Measurements from ENCODE around the gene GPATCH2. TPM values are rescaled to one million over a fixed set of nuclear protein-coding genes. Genes with fewer than 3 reads are reported as not detected.

GPATCH2 gene
- total RNA-seq: 10.4 and 12.9 TPM in 2 replicates

DNA sequence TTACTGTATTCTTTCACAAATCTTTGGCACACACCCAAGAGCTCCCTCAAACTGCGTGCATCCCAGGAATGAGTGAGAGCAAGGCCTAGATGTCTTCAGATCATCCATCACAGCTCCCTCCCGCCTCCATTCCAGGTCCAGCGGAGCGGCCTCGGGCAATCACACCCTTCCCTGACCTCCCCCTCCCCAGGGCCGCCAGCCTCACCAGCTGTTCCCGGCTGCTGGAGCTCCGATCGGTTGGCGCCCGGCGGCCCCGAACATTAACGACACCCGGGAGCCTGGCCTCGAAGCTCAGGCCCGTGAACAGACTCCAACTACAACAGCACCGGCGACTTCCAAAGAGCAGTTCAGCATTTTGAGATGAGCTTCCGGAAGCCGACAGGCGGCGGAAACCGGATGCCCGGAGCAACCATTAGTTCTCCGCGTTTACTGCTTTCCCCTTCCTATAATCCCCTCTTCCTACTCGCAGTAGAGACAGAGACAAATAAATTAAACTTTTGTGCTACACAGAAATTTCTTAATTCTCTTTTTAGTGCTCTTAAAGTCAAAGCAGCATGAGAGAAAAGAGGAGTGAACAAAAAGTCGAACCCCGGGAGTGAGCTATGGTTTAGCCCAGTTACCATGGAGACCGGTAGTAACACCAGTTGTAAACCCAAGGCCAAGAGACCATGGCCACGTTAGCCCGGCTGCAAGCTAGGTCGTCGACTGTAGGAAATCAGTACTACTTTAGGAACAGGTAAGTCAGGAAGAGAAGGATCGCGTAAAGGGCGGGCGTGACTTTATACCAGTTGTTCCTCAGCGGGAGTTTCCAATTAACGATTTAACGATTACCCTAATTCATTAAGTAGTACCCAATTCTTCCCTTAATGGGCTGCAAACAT, at the start of gene GPATCH2, which contains the start of gene SPATA17:
Gene GPATCH2 (minus strand): TSS at position 380 of the 881 bp plus-strand sequence. CDS start 119 bp downstream, at position 261.
Gene SPATA17 (plus strand): TSS at position 634 of the 881 bp plus-strand sequence. CDS start 35 bp downstream, at position 669.
- peak; percentile 75 for DNase-seq (ENCODE audit: low spot score)
- Mint-ChIP-seq H3K9me3 (no peaks in the 10 kb centered on the region), H3K4me3 (peak within 1 kb of the TSS; percentile 96), H3K36me3 (ENCODE audit: low read depth) (peaks cover 2% of the 10 kb centered on the region), H3K27me3 (ENCODE audit: insufficient read depth) (peaks cover 13% of the 10 kb centered on the region), H3K27ac (peak within 1 kb of the TSS; percentile 99), H3K4me1 (ENCODE audit: low read depth) (peaks cover 39% of the 10 kb centered on the region)
- intact Hi-C loops (cut with micrococcal nuclease): loop anchor here (1.0 to 2.0 kb wide), 3 partner anchors 10 to 654 kb away; partner anchors contain the start of gene RRP15

DNA sequence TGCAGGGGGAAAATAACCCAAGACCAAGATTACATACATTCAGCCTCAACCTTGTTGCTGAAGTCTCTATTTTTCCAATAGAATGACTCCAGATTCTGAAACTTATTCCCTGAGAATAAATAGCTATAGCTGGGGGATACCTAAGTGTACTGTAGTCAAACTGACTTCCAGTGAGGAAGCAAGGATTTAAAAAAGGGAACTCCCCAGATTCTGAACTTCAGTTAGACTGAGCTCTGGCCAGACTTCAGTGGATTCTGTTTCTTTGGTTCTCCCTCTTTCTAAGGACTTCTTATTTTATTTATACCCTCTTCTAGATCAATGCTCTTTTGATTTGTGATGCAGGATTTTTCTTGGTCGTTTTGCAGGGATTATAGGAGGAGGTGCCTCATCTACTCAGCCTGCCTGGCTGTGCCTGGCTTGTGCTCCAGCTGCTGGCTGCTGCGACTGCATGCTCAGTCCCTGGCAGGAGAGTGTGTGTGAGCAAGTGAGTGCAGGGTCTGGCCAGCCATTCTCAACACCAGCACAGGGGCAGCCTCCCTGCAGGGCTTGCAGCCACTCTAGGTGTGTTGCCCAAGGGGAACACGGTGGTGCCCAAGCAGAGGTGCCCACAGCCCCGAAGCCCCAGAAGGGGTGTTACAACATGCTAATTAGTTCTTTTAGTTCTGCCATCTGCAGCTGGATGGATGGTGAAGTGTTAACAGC, 43.3 kb upstream of the GPATCH2 start:
- Mint-ChIP-seq H3K36me3 (ENCODE audit: low read depth) (no peaks in the 10 kb centered on the region), H3K4me3 (no peak overlapping the region), H3K27ac (no peak overlapping the region), H3K27me3 (ENCODE audit: insufficient read depth) (peaks cover 2% of the 10 kb centered on the region), H3K9me3 (no peaks in the 10 kb centered on the region), H3K4me1 (ENCODE audit: low read depth) (no peaks in the 10 kb centered on the region)
- intact Hi-C loops (cut with micrococcal nuclease): no loop called here
- DNase-seq (ENCODE audit: low spot score): no peak

DNA sequence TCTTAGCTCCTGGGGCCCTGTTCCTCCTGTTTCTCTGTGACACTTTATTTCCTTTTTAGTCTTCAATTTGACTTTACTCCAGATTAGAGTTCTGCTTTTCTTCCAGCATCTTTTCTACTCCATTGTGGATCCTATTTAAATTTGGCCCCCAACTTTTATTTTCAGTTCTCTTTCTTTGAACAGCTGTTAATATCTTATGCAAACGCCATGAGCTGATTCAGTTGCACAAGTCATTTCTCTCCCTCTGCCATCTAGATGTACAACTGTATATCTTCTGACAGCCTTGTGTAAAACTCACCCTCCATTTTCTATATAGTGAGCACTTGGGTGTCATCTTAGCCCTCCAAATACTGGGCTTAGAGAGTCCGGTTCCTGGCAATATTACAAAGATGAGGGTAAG, 42.5 kb upstream of the GPATCH2 start:
- no peak overlapping the region for H3K4me3 Mint-ChIP-seq
- H3K9me3 Mint-ChIP-seq: no peaks in the 10 kb centered on the region
- no peaks in the 10 kb centered on the region for H3K4me1 Mint-ChIP-seq (ENCODE audit: low read depth)
- H3K27me3 Mint-ChIP-seq (ENCODE audit: insufficient read depth): peaks cover 2% of the 10 kb centered on the region
- intact Hi-C loops (cut with micrococcal nuclease): no loop called here
- DNase-seq (ENCODE audit: low spot score): no peak
- no peak overlapping the region for H3K27ac Mint-ChIP-seq
- H3K36me3 Mint-ChIP-seq (ENCODE audit: low read depth): no peaks in the 10 kb centered on the region

DNA sequence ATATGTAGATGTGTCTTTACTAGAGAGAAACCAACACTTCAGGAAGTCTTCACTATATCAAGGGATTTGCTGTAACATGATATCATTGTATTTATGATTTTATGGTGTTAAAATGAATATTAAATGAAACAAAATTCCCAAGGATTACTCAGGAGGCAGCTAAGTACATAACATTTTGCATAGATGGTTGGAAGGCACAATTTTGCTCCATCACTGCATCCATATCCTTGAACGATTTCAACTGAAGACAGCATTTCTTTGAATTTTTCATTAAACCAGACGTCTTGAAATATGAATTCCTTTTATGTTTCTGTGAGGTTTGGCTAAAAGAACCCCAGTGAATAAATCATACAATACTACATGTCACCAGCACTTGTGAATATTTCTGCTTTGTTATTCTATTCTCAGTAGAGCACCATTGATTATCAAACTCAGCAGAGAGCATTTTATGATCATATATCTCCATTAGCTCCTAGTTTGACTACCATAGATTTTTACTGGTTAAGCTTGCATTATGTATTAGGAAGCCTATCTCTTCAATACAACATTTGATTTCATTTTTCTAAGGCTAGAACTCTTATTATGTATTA, 37.6 kb upstream of the GPATCH2 start:
- intact Hi-C loops (cut with micrococcal nuclease): no loop called here
- H3K36me3 Mint-ChIP-seq (ENCODE audit: low read depth): no peaks in the 10 kb centered on the region
- H3K4me1 Mint-ChIP-seq (ENCODE audit: low read depth): no peaks in the 10 kb centered on the region
- no peaks in the 10 kb centered on the region for H3K9me3 Mint-ChIP-seq
- H3K27me3 Mint-ChIP-seq (ENCODE audit: insufficient read depth): peaks cover 2% of the 10 kb centered on the region
- no peak overlapping the region for H3K4me3 Mint-ChIP-seq
- H3K27ac Mint-ChIP-seq: no peak overlapping the region
- no peak for DNase-seq (ENCODE audit: low spot score)

DNA sequence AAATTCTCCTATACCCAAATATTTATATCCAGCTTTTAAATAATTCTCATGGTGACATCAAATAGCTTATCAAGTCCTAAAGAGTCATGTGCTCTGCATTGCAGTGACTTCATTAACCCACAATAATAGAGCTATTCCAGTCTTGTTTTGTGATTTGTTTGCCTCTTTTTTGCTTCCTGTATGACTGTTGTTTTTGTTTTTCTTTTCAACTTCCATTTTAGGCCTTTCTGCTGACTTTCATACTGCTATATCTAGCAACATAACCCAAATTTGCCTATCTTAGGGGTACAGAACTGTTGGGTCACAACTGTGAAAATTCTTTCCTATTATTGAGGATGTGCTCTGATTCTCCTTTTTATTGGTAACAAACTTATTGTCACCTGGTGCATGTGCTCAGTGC, 30.5 kb upstream of the GPATCH2 start:
- no peak overlapping the region for H3K27ac Mint-ChIP-seq
- intact Hi-C loops (cut with micrococcal nuclease): no loop called here
- H3K36me3 Mint-ChIP-seq (ENCODE audit: low read depth): no peaks in the 10 kb centered on the region
- no peaks in the 10 kb centered on the region for H3K27me3 Mint-ChIP-seq (ENCODE audit: insufficient read depth)
- H3K4me1 Mint-ChIP-seq (ENCODE audit: low read depth): no peaks in the 10 kb centered on the region
- no peak overlapping the region for H3K4me3 Mint-ChIP-seq
- H3K9me3 Mint-ChIP-seq: no peaks in the 10 kb centered on the region
- no peak for DNase-seq (ENCODE audit: low spot score)

DNA sequence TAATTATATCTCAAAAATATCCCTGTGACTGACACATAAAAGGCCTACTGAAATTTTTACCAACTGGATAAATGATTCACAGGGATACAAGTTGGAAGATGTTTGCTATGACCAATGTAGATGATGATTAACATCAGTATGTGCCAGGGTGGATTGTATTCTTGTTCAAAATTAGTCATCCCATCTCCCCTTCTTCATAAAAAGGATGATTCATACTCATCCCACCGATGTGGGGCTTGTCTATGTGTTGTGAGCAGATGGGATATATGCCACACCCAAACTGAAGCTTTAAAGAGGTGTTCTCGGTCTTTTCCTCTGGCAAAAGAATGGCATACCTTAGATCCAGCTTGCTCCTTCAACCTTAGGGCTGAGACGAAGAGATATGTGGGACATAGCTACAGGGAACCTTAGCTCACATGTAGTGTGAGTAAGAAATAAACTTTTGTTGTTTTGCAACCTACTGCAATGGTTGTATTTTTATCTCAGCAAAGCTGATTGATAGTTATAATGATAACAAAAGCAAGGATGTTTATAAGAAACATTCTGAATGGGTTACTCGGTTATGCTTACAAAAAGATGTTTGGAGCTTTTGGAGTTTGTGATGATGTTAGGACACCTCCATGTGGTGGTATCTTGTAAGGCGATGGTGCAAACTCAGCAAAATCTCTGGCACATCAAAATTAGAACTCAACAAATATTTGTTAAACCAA, 29.6 kb upstream of the GPATCH2 start:
- no peak for DNase-seq (ENCODE audit: low spot score)
- Mint-ChIP-seq H3K9me3 (no peaks in the 10 kb centered on the region), H3K36me3 (ENCODE audit: low read depth) (no peaks in the 10 kb centered on the region), H3K4me3 (no peak overlapping the region), H3K27ac (no peak overlapping the region), H3K4me1 (ENCODE audit: low read depth) (no peaks in the 10 kb centered on the region), H3K27me3 (ENCODE audit: insufficient read depth) (no peaks in the 10 kb centered on the region)
- intact Hi-C loops (cut with micrococcal nuclease): no loop called here

DNA sequence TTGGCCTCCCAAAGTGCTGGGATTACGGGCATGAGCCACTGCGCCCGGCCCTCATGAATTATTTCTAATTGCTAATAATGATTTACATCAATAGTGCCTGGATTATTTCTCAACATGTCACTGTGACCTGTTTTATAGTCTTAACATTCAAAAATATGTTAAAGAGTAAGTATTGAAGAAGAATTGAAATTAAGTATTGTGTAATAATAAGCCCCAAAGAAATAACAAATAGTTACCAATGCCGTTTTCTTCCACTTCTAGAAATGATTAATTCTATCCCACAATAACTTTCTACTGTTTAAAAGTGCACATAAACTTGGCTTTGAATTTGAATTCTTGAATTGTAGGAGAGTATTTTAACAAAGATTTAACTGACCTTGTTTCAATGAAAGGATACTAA, 19.8 kb upstream of the GPATCH2 start:
- intact Hi-C loops (cut with micrococcal nuclease): no loop called here
- H3K9me3 Mint-ChIP-seq: no peaks in the 10 kb centered on the region

GRCh38 chr1:217647791-217648190, 16.9 kb upstream of the GPATCH2 start:
- intact Hi-C loops (cut with micrococcal nuclease): no loop called here
- H3K27ac Mint-ChIP-seq: no peak overlapping the region
- H3K4me3 Mint-ChIP-seq: no peak overlapping the region
- H3K9me3 Mint-ChIP-seq: no peaks in the 10 kb centered on the region
- no peaks in the 10 kb centered on the region for H3K4me1 Mint-ChIP-seq (ENCODE audit: low read depth)
- DNase-seq (ENCODE audit: low spot score): no peak
- H3K27me3 Mint-ChIP-seq (ENCODE audit: insufficient read depth): peaks cover 5% of the 10 kb centered on the region
- H3K36me3 Mint-ChIP-seq (ENCODE audit: low read depth): no peaks in the 10 kb centered on the region

More for the DNA sequence above, 19.8 kb upstream of the GPATCH2 start:
- H3K27me3 Mint-ChIP-seq (ENCODE audit: insufficient read depth): no peaks in the 10 kb centered on the region
- no peaks in the 10 kb centered on the region for H3K4me1 Mint-ChIP-seq (ENCODE audit: low read depth)
- DNase-seq (ENCODE audit: low spot score): no peak
- H3K27ac Mint-ChIP-seq: no peak overlapping the region
- no peak overlapping the region for H3K4me3 Mint-ChIP-seq
- H3K36me3 Mint-ChIP-seq (ENCODE audit: low read depth): no peaks in the 10 kb centered on the region

GRCh38 chr1:217642455-217642854, 11.6 kb upstream of the GPATCH2 start:
- Mint-ChIP-seq H3K36me3 (ENCODE audit: low read depth) (no peaks in the 10 kb centered on the region), H3K9me3 (no peaks in the 10 kb centered on the region), H3K4me1 (ENCODE audit: low read depth) (no peaks in the 10 kb centered on the region), H3K27me3 (ENCODE audit: insufficient read depth) (peaks cover 5% of the 10 kb centered on the region), H3K27ac (no peak overlapping the region), H3K4me3 (no peak overlapping the region)
- no peak for DNase-seq (ENCODE audit: low spot score)
- intact Hi-C loops (cut with micrococcal nuclease): no loop called here

GRCh38 chr1:217627431-217627830, 3.5 kb downstream of the GPATCH2 start:
- no peaks in the 10 kb centered on the region for H3K9me3 Mint-ChIP-seq
- H3K4me1 Mint-ChIP-seq (ENCODE audit: low read depth): peaks cover 39% of the 10 kb centered on the region
- peaks cover 3% of the 10 kb centered on the region for H3K27me3 Mint-ChIP-seq (ENCODE audit: insufficient read depth)
- no peak overlapping the region for H3K4me3 Mint-ChIP-seq
- intact Hi-C loops (cut with micrococcal nuclease): loop anchor here (10.0 kb wide), 1 partner anchor 1547 kb away; the partner anchor contains the start of gene LYPLAL1
- H3K27ac Mint-ChIP-seq: no peak overlapping the region
- no peak for DNase-seq (ENCODE audit: low spot score)
- H3K36me3 Mint-ChIP-seq (ENCODE audit: low read depth): peaks cover 6% of the 10 kb centered on the region

GRCh38 chr1:217626321-217626720, 4.6 kb downstream of the GPATCH2 start:
- no peaks in the 10 kb centered on the region for H3K27me3 Mint-ChIP-seq (ENCODE audit: insufficient read depth)
- no peaks in the 10 kb centered on the region for H3K9me3 Mint-ChIP-seq
- H3K36me3 Mint-ChIP-seq (ENCODE audit: low read depth): peaks cover 6% of the 10 kb centered on the region
- no peak overlapping the region for H3K27ac Mint-ChIP-seq
- intact Hi-C loops (cut with micrococcal nuclease): loop anchor here (10.0 kb wide), 1 partner anchor 1548 kb away; the partner anchor contains the start of gene LYPLAL1
- peaks cover 39% of the 10 kb centered on the region for H3K4me1 Mint-ChIP-seq (ENCODE audit: low read depth)
- H3K4me3 Mint-ChIP-seq: no peak overlapping the region
- no peak for DNase-seq (ENCODE audit: low spot score)

GRCh38 chr1:217622042-217622441, 8.8 kb downstream of the GPATCH2 start:
- intact Hi-C loops (cut with micrococcal nuclease): loop anchor here (10.0 kb wide), 1 partner anchor 1553 kb away; the partner anchor contains the start of gene LYPLAL1
- H3K36me3 Mint-ChIP-seq (ENCODE audit: low read depth): peaks cover 20% of the 10 kb centered on the region

More at GRCh38 chr1:217622042-217622441, 8.8 kb downstream of the GPATCH2 start:
- Mint-ChIP-seq H3K4me1 (ENCODE audit: low read depth) (peaks cover 18% of the 10 kb centered on the region), H3K9me3 (no peaks in the 10 kb centered on the region), H3K27ac (no peak overlapping the region), H3K4me3 (no peak overlapping the region), H3K27me3 (ENCODE audit: insufficient read depth) (no peaks in the 10 kb centered on the region)
- DNase-seq (ENCODE audit: low spot score): no peak

Data from activated T-helper 1 cell treated with anti-CD3 and anti-CD28 coated beads, Interleukin-12 subunit alpha, Interleukin-12 subunit beta, Interleukin-2, Interleukin-4 antibody, amounts not matched to agents 30 ng/mL and 10 ng/mL and 1 ng/mL, durations not matched to agents 14 hours and 24 hours and 36 hours (primary cell).